GM12864 (cell line): Measurements from ENCODE around the gene HBD.

Experiments
- DNase-seq: peaks from one replicate; pipeline ENCODE4 v3.0.0-alpha.2; 2011; ENCODE audit warnings: low read depth
- H3K4me3 ChIP-seq: 2 replicates; pipeline ENCODE4 v1.5.1; 2011; ENCODE audit warnings: mild to moderate bottlenecking, low read depth, low read length, control low read depth
- CTCF ChIP-seq: IDR thresholded peaks from 2 replicates; pipeline ENCODE4 v1.5.1; 2011; ENCODE audit warnings: low read depth, mild to moderate bottlenecking, moderate library complexity, low read length, control low read depth, inconsistent platforms; ENCODE audit errors: missing control alignments

HBD gene

DNA sequence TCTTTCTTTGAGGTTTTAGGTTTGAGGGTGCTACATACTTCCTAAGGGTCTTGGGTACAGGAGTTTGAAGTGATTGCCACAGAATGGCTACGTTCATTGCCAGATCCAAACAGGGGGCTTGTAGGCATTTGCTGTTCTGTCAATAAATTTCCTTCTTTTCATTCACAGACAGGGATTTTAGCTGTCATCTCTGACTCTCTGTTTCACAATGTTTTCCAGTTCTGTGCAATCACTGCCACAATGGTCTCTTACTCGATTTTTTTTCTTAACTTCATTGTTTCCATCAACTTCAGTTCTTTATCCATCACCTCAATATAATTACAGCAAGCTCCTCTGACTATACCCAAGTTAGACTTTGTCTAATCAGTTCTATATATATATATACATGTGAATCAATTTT lies 6.2 kb upstream of the HBD start:
- no peak for TF ChIP-seq CTCF
- no peak overlapping the region for H3K4me3 ChIP-seq
- no peak for DNase-seq

DNA sequence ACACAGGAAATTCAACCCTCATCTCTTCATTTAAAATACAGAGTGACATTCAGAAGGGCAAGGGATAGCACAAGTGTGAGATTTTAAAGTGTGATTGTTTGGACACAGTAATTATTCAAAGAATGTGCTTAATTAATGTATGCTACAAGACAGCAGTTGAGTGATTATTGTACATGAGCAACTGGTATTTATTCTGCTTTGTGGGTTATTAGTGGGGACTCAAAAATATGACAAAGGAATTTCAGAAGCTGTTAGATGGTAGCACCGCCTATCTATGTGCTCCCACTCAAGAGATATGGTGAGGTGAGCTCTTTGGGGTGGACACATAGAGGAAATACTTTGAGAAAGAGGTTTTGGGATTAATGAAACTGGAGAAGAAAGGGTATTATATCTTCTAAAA lies 5.8 kb upstream of the HBD start:
- no peak for DNase-seq
- TF ChIP-seq CTCF = no peak
- no peak overlapping the region for H3K4me3 ChIP-seq

DNA sequence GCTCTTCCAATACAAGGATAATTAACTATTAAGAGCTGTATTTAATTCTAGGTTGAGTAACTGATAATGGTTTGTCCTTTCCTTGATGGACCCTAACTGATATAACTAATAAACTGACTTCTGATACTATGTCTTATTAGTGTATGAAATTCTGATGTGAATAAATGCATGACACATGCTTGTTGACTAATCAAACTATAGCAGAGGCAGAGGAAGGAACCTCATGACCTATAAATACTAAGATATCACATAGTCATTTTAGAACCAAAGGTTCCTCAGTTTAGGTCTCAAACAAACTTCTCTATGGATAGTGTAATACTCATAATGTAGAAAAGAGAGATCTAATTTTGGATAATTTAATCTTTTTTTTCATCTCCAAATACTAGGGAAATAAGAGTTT lies 4.8 kb upstream of the HBD start:
- no peak for DNase-seq
- TF ChIP-seq CTCF = no peak
- H3K4me3 ChIP-seq = no peak overlapping the region

- DNase-seq = no peak
- H3K4me3 ChIP-seq = no peak overlapping the region
- TF ChIP-seq CTCF = no peak
Observed at GRCh38 chr11:5238486-5238885, 4.2 kb upstream of the HBD start.

- H3K4me3 ChIP-seq = no peak overlapping the region
- TF ChIP-seq CTCF = no peak
- no peak for DNase-seq
Observed at GRCh38 chr11:5237420-5237819, 3.1 kb upstream of the HBD start.

- DNase-seq = no peak
- no peak overlapping the region for H3K4me3 ChIP-seq
- TF ChIP-seq CTCF = no peak
Observed at GRCh38 chr11:5235364-5236095, 1.2 kb upstream of the HBD start.

DNA sequence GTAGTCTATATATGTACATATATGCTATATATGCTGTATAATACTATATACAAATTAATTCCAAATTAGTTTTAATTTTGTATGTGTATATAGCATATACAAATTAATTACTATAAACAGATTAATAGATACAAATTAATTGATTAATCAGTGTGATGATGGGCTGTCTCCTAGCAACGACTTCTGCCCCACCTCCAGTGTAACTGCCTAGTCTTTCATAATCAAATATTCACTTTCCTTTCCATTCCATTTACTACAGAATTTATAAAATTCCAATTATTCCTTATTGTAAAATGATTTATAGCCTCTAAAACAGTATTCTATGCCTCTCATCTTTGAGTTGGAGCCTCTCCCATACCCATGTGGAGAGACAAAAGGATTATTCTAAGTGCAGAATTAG lies 976 bp downstream of the HBD start:
- H3K4me3 ChIP-seq = no peak overlapping the region
- no peak for TF ChIP-seq CTCF
- no peak for DNase-seq
